Left lobe of liver (tissue), 2 donors: ENCODE results near the gene EXOC4. TPM values are rescaled to one million over a fixed set of nuclear protein-coding genes. Genes with fewer than 3 reads are reported as not detected.

Experiments used
- ATAC-seq: fragments of 200-7000 bp; cut with Tn5 transposase; one replicate; pipeline ENCODE4 v1.9.1; 2020; ENCODE audit warnings: mild to moderate bottlenecking, moderate library complexity
- DNase-seq: peaks from one replicate; pipeline ENCODE4 v3.0.0-alpha.2; 2020; ENCODE audit warnings: low spot score
- total RNA-seq: library from RNA; stranded (reverse); gene quantifications from one replicate; pipeline ENCODE4 v1.2.1, GENCODE V29; 2021
- donor health status: DM: no; HTN: no; CAD: no; lungs with moderate emphysema.
- donor health status: DM: no; HTN: yes; CAD: no.

EXOC4 gene
- total RNA-seq, 1 donor from 2014 or later = 23.1 TPM

DNA sequence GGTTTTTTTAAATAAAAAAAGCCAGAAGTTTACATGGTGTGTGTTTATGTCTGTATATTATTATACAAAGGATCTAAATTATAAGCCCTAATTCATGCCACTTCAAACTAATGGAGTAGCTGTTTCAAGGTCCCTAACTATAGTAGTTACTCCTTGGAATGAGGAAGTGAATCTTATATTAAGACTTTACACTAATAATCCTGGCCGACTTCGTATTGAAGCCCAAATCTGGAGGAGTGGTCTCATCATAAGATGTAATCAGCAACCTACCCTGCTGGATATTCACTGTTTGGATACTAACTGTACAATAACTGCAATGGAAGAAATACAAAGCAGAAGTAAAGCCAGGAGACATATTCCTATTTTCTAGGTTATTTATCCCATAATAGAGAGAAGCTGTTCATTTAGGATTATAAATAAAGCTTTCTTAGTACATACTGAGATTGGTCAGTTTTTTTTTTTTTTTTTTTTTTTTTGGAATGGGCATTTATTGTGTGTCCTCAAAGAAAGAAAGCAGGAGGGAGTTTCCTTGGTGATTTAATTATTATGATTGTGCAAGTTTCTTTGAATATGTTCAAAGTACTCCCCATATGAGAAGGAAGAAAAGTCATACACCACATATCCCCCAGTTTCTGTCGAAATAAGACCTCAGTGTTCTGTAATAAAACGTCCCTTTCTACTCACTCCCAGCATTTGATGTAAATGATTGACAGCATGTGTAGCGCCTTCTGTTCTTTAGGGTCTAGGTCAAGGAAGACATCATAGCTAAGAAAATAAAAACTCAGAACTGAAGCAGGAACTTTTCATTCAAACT lies 397.8 kb downstream of the EXOC4 start:
- ATAC-seq (no peak), DNase-seq (no peak)

DNA sequence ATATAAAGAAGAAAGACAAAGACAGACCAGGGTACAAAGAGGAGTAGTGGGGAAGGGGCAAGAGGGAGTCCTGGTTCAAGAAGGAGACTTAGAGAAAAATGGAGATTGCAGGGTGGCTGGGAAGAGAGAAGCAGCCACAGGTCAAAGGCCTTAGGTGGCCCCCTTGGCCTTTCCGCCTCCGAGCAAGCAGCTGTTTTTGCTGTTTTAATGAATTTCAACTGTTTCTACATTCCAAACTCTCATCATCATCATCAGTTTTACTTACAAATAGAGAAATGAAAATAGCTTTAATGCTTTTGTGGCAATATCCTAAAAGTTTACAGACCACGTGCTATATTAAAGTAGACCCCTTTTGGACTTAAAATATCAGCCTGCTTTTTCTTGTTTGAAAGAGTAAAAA lies 399.7 kb downstream of the EXOC4 start:
- DNase-seq (no peak), ATAC-seq (no peak)

DNA sequence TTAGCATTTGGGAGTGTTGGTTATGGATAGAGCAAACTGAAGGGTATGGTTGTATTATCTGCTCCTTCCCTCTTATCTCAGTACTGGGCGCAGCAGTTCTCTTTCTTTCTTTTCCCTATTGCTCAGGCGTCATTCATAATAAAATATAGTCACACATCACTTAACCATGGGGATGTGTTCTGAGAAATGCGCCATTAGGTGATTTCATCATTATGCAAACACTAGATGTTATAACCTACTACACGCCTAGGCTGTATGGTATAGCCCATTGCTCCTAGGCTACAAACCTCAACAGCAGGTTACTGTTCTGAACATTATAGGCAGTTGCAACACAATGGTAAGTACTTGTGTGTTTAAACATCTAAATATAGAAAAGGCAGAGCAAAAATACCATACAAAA lies 401.7 kb downstream of the EXOC4 start:
- no peak for ATAC-seq

DNA sequence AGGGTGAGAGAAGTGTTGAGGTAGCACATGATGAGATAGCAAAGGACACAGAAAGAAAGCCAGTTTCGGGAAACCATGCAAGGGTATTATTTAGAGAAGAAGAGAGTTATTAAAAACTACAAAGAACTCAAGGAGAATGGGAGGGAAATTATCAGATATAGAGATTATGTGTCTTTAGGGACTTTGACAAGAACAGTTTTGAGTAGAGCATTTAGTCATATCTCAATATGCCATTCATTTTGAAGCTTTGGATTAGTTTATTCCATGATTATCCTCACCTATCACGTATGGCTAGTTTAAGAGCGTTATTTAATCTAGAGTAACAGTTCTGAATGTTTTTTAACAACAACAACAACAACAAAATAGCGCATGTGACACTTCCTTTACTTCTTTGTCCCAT lies 409.4 kb downstream of the EXOC4 start:
- DNase-seq = no peak
- no peak for ATAC-seq

More for the DNA sequence above, 401.7 kb downstream of the EXOC4 start:
- no peak for DNase-seq

DNA sequence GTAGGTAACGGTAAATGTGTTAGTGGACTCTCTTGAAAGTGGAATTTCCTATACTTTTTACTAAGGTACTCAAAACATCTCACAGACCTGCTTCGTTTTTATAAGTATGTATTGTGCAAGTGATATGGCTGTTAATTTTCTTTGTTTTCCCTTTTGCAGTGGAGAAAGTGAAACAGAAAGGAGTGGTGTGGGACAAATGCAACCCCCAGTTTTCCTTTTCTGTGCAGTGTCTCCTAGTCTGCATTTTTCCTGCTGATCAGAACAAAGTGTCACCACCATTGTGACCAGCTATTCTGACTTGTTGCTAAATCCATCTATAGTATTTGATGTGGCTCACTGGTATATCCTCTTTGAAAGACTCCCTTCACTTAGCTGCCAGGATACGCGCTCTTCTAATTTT lies 410.0 kb downstream of the EXOC4 start:
- ATAC-seq = no peak

DNA sequence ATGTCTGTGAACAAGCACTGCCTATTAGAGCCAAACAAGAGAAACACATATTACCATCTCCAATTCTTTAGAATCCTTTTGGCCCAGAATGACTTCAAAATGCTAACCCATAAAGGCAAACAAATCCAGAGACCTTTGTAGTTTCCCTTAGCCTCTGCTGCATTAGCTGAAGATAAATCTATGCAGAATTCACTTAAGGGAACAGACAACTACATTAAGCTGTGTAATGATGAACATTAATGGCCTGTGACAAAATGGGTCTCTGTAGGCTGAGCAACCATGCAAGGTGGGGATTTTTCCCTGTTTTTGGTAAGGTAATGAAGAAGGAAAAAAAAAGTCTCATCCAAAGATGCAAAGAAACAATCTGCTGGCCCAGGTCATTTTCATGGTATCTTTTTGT lies 411.6 kb downstream of the EXOC4 start:
- ATAC-seq = no peak
- no peak for DNase-seq

More for the DNA sequence above, 410.0 kb downstream of the EXOC4 start:
- DNase-seq = no peak

DNA sequence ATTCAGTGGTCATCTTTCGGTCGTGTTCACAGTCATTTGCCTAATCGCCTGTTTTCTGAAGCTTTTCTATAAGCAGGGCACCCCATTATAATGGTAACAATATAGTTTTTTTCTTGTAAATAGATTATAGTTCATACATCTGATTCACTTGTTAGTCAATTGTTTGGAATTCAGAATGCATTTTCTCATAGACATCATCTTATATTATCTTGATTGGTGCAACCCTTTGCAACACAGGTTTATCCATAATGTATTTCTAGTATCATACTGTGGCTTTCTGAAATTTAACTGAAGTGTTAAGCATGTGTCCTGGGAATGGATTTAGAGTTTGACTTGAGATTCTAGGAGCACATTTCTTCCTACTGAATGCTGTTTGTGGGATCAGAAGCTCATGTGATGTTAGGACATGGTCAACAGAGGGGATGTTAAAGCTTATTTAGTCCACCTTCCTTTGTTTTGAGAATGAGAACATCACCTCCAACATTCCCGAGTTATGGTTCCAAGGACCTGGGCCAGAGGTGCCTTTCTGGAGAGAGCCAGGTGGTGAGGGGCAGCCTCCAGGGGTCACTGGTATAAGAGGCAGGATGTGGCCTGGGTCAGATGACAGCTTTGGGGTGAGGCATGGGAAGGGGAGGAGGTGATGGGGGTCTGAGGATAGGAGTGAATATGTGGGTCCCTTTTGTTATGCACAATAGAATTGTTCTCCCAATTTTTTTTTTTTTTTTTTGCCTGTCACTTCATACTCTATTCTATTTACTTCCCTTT lies 415.6 kb downstream of the EXOC4 start:
- DNase-seq = no peak
- ATAC-seq = no peak

DNA sequence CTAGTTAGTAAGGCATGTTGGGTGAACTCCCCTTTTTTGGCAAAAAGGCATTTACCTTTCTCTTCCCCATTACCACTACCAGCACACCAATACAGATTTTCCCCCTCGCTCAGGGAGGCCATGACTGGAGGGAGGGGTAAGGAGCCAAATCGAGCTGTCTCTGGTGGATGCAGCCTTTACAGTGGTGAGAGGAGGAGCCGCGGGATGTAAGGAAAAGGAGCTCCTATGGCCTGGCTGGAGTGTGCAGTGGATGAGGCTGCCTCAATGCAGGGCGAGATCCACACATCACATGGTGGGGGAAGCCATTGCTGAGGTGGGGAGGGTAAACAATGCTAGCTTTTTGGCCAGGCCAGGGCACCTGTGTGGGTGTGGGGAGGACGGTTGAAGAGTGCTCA lies 416.2 kb downstream of the EXOC4 start:
- ATAC-seq = no peak
- DNase-seq = no peak

DNA sequence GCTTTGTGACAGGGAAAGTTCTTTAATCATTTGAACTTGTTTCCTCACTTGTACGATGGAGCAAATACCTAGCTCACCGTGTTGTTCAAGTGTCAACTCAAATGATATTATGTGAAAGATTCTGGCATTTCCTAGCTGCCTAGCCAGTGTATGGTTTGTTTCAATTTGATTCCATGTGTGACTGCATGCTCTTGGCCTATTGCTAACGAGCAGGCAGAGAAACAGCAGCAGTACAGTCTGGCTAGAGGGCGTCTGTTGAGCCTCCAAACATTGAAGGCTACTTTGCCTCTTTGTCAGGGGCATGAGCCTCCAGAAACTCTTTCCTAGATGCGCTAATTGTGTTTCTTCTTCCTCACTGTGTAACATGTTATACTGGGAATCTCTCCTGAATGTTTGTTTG lies 417.4 kb downstream of the EXOC4 start:
- ATAC-seq (no peak), DNase-seq (no peak)

DNA sequence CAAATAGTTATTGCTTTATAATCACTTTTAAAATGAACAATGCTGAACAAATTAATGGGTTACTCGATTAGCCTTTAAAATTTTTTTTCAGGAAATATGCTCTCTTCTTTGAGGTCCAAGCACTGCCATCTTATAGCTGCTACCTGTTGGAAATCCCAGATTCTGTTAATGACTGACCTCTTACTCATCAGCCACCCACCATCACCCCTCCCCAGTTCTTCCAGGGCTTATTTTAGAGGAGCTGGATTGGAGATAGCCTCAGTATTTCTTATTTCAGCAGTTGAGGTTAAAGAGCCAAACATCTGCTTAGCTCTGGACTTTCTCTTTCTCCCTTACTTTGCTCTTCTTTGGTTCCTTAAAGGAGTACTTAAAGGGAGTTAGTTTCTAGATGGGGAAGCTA lies 420.0 kb downstream of the EXOC4 start:
- ATAC-seq (no peak), DNase-seq (no peak)

DNA sequence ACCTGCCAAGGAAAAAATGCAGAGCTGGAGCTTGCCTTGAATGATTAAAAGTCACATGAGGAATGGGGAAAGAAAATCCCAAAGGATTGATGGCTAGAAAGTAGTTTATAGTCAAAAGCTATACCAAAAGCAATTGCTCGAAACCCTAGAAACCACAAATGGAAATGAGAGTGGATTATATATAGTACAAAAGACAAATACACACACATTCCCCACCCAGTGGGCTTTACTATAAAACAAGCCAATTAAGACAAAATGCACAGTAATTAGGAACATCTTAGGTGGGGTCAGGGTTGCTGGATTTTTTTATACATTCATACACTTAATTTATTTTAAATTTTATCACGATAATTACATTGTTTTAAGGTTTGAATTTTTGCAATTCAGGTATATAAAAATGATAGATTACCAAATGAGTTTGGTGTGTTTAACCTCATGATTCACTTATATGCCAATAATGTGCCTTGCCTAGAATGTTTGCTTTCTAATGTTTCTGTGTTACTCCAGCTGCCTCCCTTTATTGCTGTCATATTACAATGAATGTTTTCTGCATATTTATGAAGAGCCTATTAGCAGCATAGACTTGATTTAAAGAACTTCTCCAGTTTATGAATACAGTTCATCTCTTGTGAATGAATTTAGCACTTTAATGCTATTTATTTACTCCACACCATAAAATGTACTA lies 421.3 kb downstream of the EXOC4 start:
- ATAC-seq (no peak), DNase-seq (no peak)

DNA sequence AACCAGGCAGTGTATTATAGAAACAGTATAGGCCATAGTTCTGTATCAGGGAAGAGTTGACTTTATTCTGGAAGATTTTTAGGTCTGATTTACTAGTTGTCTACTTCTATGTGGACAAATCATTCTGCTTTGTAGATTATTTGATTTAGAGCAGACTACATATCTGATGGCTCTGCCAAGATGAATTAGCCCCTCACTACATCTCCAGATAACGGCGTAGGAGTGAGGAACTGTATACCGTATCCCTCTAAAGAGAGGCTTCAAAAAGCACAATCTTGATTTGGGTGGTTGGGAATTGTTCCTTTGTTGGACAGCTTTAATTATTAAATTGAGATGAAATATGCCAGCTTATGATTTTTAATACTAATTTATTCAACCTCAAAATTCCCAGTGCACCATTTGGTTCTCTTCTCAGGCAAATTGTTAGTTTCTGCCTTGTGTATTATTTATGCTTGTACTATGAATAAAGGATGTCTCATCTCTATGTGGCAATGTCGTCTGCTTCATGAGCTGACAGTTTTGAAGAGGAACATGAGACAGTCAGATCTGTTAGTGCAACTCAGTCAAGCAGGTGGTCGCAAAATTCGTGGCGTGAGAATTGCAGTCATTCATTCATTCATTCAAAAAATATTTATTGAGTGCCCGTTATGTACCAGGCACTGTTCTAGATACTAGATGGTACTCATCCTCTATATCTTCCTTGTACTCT lies 422.8 kb downstream of the EXOC4 start:
- DNase-seq (no peak), ATAC-seq (no peak)

DNA sequence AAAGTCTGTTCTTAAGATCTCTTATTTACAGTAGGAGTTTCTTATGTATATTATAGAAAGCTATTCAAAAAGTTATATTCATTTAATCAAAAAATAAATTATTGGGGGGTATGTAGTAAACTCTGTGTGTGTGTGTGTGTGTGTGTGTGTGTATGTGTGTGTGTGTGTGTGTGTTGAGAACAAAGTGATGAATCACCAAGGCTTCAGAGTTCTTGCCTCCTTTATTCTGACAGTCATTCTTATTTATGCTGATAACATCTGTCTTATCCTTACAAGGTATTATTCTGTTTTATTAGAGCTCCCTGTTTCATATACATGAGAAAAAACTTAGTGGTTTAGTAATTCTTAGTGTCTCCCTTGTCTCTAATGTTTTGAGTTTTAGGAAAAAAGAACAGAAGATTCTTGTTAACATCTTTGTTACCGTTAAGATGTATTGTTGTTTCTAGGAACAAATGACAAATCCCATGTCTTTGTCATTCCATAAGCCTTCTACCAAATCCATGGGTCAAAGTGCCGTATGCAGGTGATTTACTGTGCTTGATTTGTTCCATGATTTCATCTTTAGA lies 424.0 kb downstream of the EXOC4 start:
- ATAC-seq (no peak), DNase-seq (no peak)

DNA sequence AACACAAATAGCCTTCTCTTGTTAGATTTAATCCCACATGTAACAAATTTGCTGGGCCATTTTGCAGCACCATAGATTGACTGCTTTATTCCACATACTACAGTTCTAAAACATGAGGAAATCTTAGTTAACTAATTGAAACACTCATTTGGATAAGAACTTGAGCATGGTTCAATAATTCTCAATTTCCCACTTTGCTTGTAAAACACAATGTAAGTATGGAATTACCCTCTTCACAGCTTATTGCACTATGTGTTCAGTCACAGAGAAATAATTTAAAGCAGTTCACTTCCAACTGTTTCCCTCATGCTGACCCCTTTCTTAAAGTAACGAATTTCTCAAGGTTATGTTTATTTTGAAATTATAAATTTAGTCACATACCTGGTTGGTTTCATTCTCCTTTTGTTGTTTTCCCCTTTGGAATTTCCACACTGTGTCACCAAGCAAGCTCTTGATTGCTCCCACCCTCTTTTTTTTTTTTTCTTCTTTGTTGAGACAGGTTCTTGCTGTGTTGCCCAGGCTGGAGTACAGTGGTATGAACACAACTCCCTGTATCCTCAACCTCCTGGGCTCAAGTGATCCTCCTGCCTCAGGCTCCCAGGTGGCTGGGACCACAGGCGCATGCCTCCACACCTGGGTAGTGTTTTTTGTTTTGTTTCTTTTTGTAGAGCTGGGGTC lies 425.4 kb downstream of the EXOC4 start:
- no peak for DNase-seq
- no peak for ATAC-seq

DNA sequence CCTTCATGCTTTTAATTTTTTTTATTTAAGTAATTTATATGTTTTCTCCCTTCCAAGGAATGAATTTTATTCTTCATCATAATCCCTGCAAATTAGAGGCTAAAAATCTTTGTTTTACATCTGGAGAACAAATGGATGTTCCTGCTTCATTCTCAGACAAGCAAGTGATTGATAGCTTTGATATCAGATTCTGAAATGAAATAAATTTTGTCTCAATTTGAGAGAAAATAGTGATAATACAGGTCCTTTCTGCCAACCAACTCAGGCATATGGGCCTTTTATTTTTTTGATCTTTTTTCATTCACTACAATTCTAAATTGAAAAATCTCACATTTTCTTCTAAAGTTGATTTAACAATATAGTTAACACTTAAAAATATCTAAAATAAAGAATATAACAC lies 427.1 kb downstream of the EXOC4 start:
- no peak for ATAC-seq
- DNase-seq = no peak

DNA sequence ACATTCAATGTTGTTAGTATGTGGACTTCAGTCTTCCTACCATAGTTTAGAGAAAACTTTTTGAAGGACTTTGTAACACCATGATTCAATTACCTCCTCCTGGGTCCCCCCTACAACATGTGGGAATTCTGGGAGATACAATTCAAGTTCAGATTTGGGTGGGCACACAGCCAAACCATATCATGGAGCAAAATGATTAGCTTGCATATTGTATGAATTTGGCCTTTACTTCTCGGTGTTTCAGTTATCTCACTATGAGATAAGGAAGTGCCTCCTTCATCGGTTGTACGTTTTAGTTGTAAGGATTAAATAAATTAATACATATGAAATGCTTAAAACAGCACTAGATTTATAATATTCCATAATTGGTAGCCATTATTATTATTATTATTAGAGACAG lies 428.7 kb downstream of the EXOC4 start:
- no peak for ATAC-seq
- DNase-seq = no peak

DNA sequence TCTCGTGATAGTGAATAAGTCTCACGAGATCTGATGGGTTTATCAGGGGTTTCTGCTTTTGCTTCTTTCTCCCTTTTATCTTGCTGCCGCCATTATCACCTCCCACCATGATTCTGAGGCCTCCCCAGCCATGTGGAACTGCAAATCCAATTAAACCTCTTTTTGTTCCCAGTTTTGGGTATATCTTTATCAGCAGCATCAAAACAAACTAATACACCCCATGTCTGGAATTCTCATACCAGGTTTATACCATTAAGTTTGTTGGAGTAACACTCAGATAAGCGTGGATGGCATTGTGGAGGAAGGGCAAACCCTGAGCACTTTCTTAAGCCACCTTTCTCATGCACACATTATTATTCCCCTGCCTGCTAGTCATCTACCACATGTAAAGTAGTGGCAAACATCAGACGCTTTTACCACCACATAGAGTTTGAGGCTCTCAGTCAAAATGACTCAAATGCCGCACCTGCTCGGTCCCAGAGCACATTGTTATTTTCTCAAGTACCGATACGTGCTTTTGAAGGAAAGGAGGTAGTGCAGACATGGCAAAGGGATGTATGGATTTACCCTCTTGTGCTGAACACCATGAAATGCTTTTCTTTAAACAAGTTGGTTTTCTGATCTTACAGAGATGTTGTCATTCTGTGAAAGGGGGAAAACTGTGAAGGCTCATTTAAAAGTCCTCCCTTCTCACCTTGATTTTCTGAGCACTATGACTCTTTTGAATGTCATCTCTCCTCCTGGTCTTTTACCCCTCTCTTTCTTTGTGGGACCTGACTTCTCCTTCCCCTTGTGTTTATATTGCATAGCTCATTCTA lies 429.7 kb downstream of the EXOC4 start:
- no peak for ATAC-seq
- no peak for DNase-seq

DNA sequence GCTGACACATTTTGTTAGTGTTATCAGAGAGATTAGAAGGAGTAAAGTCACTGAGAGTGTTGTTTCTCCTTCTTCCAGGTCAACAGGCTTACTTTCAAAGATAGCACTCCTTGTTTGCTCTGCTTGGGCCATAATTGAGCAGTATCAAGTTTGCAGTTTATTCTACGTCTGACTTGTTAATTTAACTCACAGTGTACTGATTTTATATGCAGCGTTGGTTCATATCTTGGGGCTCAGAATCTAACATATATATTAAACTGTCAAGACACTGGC lies 430.2 kb downstream of the EXOC4 start:
- no peak for ATAC-seq
- DNase-seq = no peak

DNA sequence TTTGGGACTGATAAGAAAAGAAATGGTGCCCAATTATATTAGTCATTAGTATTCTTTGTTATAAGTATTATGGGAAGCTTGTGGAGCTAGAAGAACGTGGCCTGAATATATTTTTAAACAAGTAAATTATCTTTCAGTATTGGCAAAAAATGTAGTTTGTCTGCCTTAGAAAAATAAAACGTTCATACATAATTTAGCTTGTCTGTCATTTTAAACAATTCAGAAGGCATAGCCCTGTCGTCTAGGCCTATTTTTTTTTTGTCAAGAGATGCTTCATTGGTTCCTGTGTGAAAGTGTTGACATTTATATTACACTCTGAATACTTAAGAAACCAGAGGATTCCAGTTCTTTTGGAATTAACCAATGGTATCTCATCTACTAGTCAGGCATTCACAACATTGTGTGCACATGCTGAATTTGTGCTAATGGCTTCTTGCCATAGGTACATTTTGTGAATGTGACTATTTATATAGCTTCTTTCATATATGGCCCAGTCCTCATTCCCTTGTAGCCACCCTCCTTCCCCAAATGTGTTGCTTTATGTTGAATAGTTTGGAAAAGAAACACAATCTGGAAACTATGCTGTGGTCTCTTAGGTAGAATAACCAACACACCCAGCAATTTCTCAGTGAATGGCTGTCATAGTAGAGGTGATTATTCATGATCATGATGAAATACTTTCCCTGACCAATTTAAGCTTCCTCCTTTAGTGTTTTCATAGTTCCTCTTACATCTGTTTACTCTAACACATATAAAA lies 435.8 kb downstream of the EXOC4 start:
- ATAC-seq (no peak), DNase-seq (no peak)
